ENCODE results near the gene DPAGT1.
"Not testable (repeated sequence)": the region's sequence is repeated elsewhere in the genome, so short reads cannot be mapped to it uniquely, and the experiment has no call there.

Gene DPAGT1

GRCh38 chr11:119101759-119102423, at the start of gene DPAGT1:
Gene DPAGT1 (minus strand): TSS chr11:119101853. CDS start chr11:119101655, 198 bp downstream.
- DNase-seq: peak; percentile 91

GRCh38 chr11:119149786-119150275, 48.2 kb upstream of the DPAGT1 start:
- DNase-seq: no peak

- DNase-seq: no peak
These were observed 47.5 kb upstream of the DPAGT1 start, which contains the start of gene ABCG4 for GRCh38 chr11:119149018-119149785. Gene ABCG4 (plus strand): TSS chr11:119149052. CDS start chr11:119149966, 914 bp downstream.

GRCh38 chr11:119148720-119149017, 47.0 kb upstream of the DPAGT1 start:
- no peak for DNase-seq

- peak; percentile 83 for DNase-seq
These were observed 46.1 kb upstream of the DPAGT1 start for GRCh38 chr11:119147604-119148333.

GRCh38 chr11:119145551-119145950, 43.9 kb upstream of the DPAGT1 start:
- DNase-seq: no peak

GRCh38 chr11:119144825-119145486, 43.3 kb upstream of the DPAGT1 start:
- peak; percentile 62 for DNase-seq

- DNase-seq: not testable (repeated sequence)
These were observed 37.6 kb upstream of the DPAGT1 start for GRCh38 chr11:119139276-119139675.

- DNase-seq: no peak
These were observed 32.8 kb upstream of the DPAGT1 start for GRCh38 chr11:119134389-119134978.

GRCh38 chr11:119130662-119131061, 29.0 kb upstream of the DPAGT1 start:
- no peak for DNase-seq

GRCh38 chr11:119126675-119127268, 25.1 kb upstream of the DPAGT1 start:
- no peak for DNase-seq

GRCh38 chr11:119125821-119126220, 24.2 kb upstream of the DPAGT1 start:
- DNase-seq: no peak

- DNase-seq: no peak
These were observed 20.1 kb upstream of the DPAGT1 start for GRCh38 chr11:119121811-119122124.

GRCh38 chr11:119121008-119121810, 19.6 kb upstream of the DPAGT1 start, which contains the start of gene HINFP:
Gene HINFP (plus strand): TSS chr11:119121580. CDS start chr11:119126945, 5,365 bp downstream.
- DNase-seq: peak; percentile 85

GRCh38 chr11:119120639-119121007, 19.0 kb upstream of the DPAGT1 start:
- no peak for DNase-seq

- DNase-seq: no peak
These were observed 17.3 kb upstream of the DPAGT1 start for GRCh38 chr11:119118946-119119345.

- no peak for DNase-seq
These were observed 16.6 kb upstream of the DPAGT1 start for GRCh38 chr11:119118227-119118626.

- DNase-seq: no peak
These were observed 15.5 kb upstream of the DPAGT1 start for GRCh38 chr11:119117004-119117706.

- DNase-seq: no peak
These were observed 14.9 kb upstream of the DPAGT1 start for GRCh38 chr11:119116601-119117000.

- DNase-seq: no peak
These were observed 14.6 kb upstream of the DPAGT1 start for GRCh38 chr11:119116235-119116594.
